OCI-LY7 (cell line): ENCODE results near the gene SLCO2A1.

Experiments used
- CTCF ChIP-seq: fragments of 200-600 bp; sonication (generic); conservative IDR thresholded peaks from 2 replicates; pipeline ENCODE4 v1.5.1; 2014; ENCODE audit warnings: mild to moderate bottlenecking, antibody characterized with exemption, low read length, moderate library complexity, mixed read lengths
- EZH2phosphoT487 ChIP-seq: fragments of 200-600 bp; sonication (generic); IDR thresholded peaks from 2 replicates; pipeline ENCODE4 v1.6.1; 2018; ENCODE audit warnings: low read depth, borderline replicate concordance, mild to moderate bottlenecking, mixed run types, antibody characterized with exemption, low read length, moderate library complexity, mixed read lengths

- TF ChIP-seq CTCF (no peak), EZH2phosphoT487 (no peak)
These were observed 36.4 kb upstream of the SLCO2A1 start for GRCh38 chr3:134066158-134066541.
